Measurements from ENCODE around the gene PRRG2.

The PRRG2 gene

GRCh38 chr19:49538643-49539042 lies 42.5 kb upstream of the PRRG2 start:
- Histone ChIP-seq H3K4me3 (IDR thresholded peaks at IDR 0.05; ENCODE audit: insufficient read depth, low read depth, low read length) (no peak overlapping the region), H3K27ac (no peak overlapping the region), H3K27me3 (ENCODE audit: insufficient read depth, low read depth) (no peaks in the 10 kb centered on the region), H3K79me2 (ENCODE audit: insufficient read depth, low read depth) (no peaks in the 10 kb centered on the region), H3K4me1 (ENCODE audit: low read depth, poor library complexity, severe bottlenecking) (peaks cover 25% of the 10 kb centered on the region), H3K36me3 (ENCODE audit: insufficient read depth) (no peaks in the 10 kb centered on the region), H3K4me2 (no peak overlapping the region), H4K20me1 (ENCODE audit: insufficient read depth) (no peaks in the 10 kb centered on the region), H3K9ac (no peak overlapping the region), H2AFZ (ENCODE audit: low read depth) (no peak overlapping the region)
- no peak for TF ChIP-seq CTCF (conservative IDR thresholded peaks at IDR 0.05; ENCODE audit: low read depth, low read length)

- Histone ChIP-seq H3K27ac (no peak overlapping the region), H4K20me1 (ENCODE audit: insufficient read depth) (no peaks in the 10 kb centered on the region), H3K27me3 (ENCODE audit: insufficient read depth, low read depth) (no peaks in the 10 kb centered on the region), H3K4me2 (no peak overlapping the region), H2AFZ (ENCODE audit: low read depth) (no peak overlapping the region), H3K79me2 (ENCODE audit: insufficient read depth, low read depth) (no peaks in the 10 kb centered on the region), H3K9ac (no peak overlapping the region), H3K4me3 (IDR thresholded peaks at IDR 0.05; ENCODE audit: insufficient read depth, low read depth, low read length) (no peak overlapping the region), H3K36me3 (ENCODE audit: insufficient read depth) (no peaks in the 10 kb centered on the region), H3K4me1 (ENCODE audit: low read depth, poor library complexity, severe bottlenecking) (peaks cover 24% of the 10 kb centered on the region)
- no peak for TF ChIP-seq CTCF (conservative IDR thresholded peaks at IDR 0.05; ENCODE audit: low read depth, low read length)
Measured at GRCh38 chr19:49539192-49539952, 41.7 kb upstream of the PRRG2 start.

- Histone ChIP-seq H3K4me2 (no peak overlapping the region), H3K27me3 (ENCODE audit: insufficient read depth, low read depth) (no peaks in the 10 kb centered on the region), H3K79me2 (ENCODE audit: insufficient read depth, low read depth) (no peaks in the 10 kb centered on the region), H3K36me3 (ENCODE audit: insufficient read depth) (no peaks in the 10 kb centered on the region), H3K4me3 (IDR thresholded peaks at IDR 0.05; ENCODE audit: insufficient read depth, low read depth, low read length) (no peak overlapping the region), H3K27ac (no peak overlapping the region), H4K20me1 (ENCODE audit: insufficient read depth) (no peaks in the 10 kb centered on the region), H2AFZ (ENCODE audit: low read depth) (no peak overlapping the region), H3K9ac (no peak overlapping the region), H3K4me1 (ENCODE audit: low read depth, poor library complexity, severe bottlenecking) (peaks cover 5% of the 10 kb centered on the region)
- TF ChIP-seq CTCF (conservative IDR thresholded peaks at IDR 0.05; ENCODE audit: low read depth, low read length) = no peak
Measured at GRCh38 chr19:49541914-49542313, 39.2 kb upstream of the PRRG2 start.

GRCh38 chr19:49542446-49542845 lies 38.7 kb upstream of the PRRG2 start:
- no peak overlapping the region for H3K4me3 ChIP-seq (IDR thresholded peaks at IDR 0.05; ENCODE audit: insufficient read depth, low read depth, low read length)
- no peaks in the 10 kb centered on the region for H3K27me3 ChIP-seq (ENCODE audit: insufficient read depth, low read depth)
- no peak for TF ChIP-seq CTCF (conservative IDR thresholded peaks at IDR 0.05; ENCODE audit: low read depth, low read length)
- no peak overlapping the region for H3K4me2 ChIP-seq
- peaks cover 11% of the 10 kb centered on the region for H3K4me1 ChIP-seq (ENCODE audit: low read depth, poor library complexity, severe bottlenecking)
- no peaks in the 10 kb centered on the region for H3K79me2 ChIP-seq (ENCODE audit: insufficient read depth, low read depth)
- H4K20me1 ChIP-seq (ENCODE audit: insufficient read depth) = no peaks in the 10 kb centered on the region
- no peak overlapping the region for H3K27ac ChIP-seq
- H3K9ac ChIP-seq = no peak overlapping the region
- H3K36me3 ChIP-seq (ENCODE audit: insufficient read depth) = no peaks in the 10 kb centered on the region
- H2AFZ ChIP-seq (ENCODE audit: low read depth) = no peak overlapping the region
